IPS DF 6.9 (cell line): ENCODE measurements around the gene ZNRF3.
"Not testable (repeated sequence)": the region's sequence is repeated elsewhere in the genome, so short reads cannot be mapped to it uniquely, and the experiment has no call there.

ENCODE experiments used
- DNase-seq: peaks from one replicate; pipeline ENCODE4 v3.0.0-alpha.2; 2013; ENCODE audit warnings: low read depth, low spot score
- H3K27ac ChIP-seq: one replicate; pipeline ENCODE4 v1.5.1; 2013; ENCODE audit warnings: low read length, control low read depth
- H3K27me3 ChIP-seq: 2 replicates; pipeline ENCODE4 v1.6.1; 2013; ENCODE audit warnings: mild to moderate bottlenecking, low read length; ENCODE audit not compliant: control insufficient read depth, insufficient read depth
- H3K36me3 ChIP-seq: 2 replicates; pipeline ENCODE4 v1.6.1; 2013; ENCODE audit warnings: low read length; ENCODE audit not compliant: control insufficient read depth, insufficient read depth
- H3K4me1 ChIP-seq: 2 replicates; pipeline ENCODE4 v1.6.1; 2013; ENCODE audit warnings: low read length; ENCODE audit not compliant: control insufficient read depth, insufficient read depth
- H3K4me3 ChIP-seq: 2 replicates; pipeline ENCODE4 v1.5.1; 2013; ENCODE audit warnings: mild to moderate bottlenecking, low read length
- H3K9me3 ChIP-seq: 2 replicates; pipeline ENCODE4 v1.6.1; 2013; ENCODE audit warnings: low read length, inconsistent platforms; ENCODE audit not compliant: control insufficient read depth, insufficient read depth
- WGBS: extraction: QIAGEN DNeasy Blood & Tissue Kit; methylation state at CpG from one replicate; pipeline ENCODE4 v1.1.7; 2013; ENCODE audit warnings: mixed read lengths, missing lambda C conversion rate; ENCODE audit not compliant: insufficient read length, insufficient coverage; 5-methylcytosine and 5-hydroxymethylcytosine counted together

The ZNRF3 gene

GRCh38 chr22:28883917-28884746 lies 760 bp downstream of the ZNRF3 start:
- no peaks in the 10 kb centered on the region for H3K36me3 ChIP-seq
- DNase-seq, result no peak
- peaks cover 4% of the 10 kb centered on the region; the same call in 1 of the 2 replicates for H3K4me1 ChIP-seq
- no peaks in the 10 kb centered on the region for H3K9me3 ChIP-seq
- H3K4me3 ChIP-seq, result peak overlapping the region; percentile 98
- no peak overlapping the region for H3K27ac ChIP-seq
- no CpG with 5 or more reads among the region's 78 CpGs for WGBS
- no peaks in the 10 kb centered on the region for H3K27me3 ChIP-seq

DNA sequence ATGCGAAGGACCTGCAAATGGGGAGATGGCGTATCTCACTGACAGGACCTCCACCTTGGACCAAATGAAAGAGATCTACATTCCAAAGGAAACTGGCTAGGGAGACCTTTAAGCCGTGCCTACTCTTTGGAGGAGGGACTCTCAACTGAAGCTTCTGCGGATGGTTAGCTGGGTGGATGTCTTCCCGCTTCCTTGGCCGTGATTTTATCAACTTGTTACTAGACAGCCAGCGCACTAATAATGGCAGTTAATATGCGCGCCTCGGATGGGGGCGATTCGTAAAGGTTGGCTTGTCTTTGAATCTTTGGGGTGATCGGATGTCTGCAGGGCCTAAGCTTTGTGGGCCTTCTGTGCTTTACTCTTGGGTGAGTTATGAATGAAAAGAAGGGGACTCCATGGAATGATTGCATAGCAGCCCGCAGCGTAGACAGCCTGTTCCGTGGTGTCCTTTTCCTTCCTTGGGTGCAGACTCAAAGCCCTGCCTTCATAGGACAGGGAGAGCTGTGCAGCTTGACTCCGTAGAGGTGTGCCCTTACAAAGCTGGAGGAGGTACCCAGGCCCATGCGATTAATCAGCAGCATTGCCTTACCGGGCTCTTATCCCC lies 1.5 kb downstream of the ZNRF3 start:
- no CpG with 5 or more reads among the region's 19 CpGs for WGBS
- H3K36me3 ChIP-seq, result no peaks in the 10 kb centered on the region
- H3K27ac ChIP-seq, result no peak overlapping the region
- no peaks in the 10 kb centered on the region for H3K9me3 ChIP-seq
- H3K27me3 ChIP-seq, result no peaks in the 10 kb centered on the region
- DNase-seq, result no peak
- H3K4me1 ChIP-seq, result peaks cover 4% of the 10 kb centered on the region; the same call in 1 of the 2 replicates
- peak overlapping the region; percentile 98; the same call in 1 of the 2 replicates for H3K4me3 ChIP-seq

DNA sequence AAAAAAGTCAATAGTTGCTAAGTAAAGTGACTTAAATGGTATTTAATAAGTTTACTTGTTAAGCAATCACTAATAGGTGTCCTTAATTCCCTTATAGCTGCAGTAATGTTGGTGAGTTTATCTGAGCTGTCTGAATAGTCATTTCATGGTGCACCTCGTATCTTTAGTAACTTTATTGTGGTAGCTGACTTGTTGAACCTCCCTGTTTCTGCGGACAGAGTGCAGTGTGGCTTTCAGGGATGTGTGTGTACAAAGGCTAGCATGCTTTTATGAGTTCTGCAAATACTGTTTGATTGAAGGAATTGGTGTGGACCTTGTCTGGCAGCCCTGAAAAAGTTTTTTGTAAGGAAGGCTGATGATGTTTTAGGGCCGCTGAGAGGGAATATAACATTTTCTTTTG lies 2.6 kb downstream of the ZNRF3 start:
- no CpG with 5 or more reads among the region's 3 CpGs for WGBS
- no peaks in the 10 kb centered on the region for H3K9me3 ChIP-seq
- no peak overlapping the region for H3K27ac ChIP-seq
- H3K27me3 ChIP-seq, result no peaks in the 10 kb centered on the region
- H3K36me3 ChIP-seq, result no peaks in the 10 kb centered on the region
- H3K4me1 ChIP-seq, result peaks cover 4% of the 10 kb centered on the region; the same call in 1 of the 2 replicates
- H3K4me3 ChIP-seq, result no peak overlapping the region
- no peak for DNase-seq

- DNase-seq, H3K4me1 ChIP-seq, H3K27ac ChIP-seq, H3K36me3 ChIP-seq, H3K9me3 ChIP-seq, H3K27me3 ChIP-seq, H3K4me3 ChIP-seq: not testable (repeated sequence)
- no CpG with 5 or more reads among the region's 4 CpGs for WGBS
Observed at GRCh38 chr22:28886679-28887078, 3.3 kb downstream of the ZNRF3 start.

- peaks cover 5% of the 10 kb centered on the region; the same call in 1 of the 2 replicates for H3K4me1 ChIP-seq
- H3K27me3 ChIP-seq, result no peaks in the 10 kb centered on the region
- DNase-seq, result no peak
- H3K36me3 ChIP-seq, result no peaks in the 10 kb centered on the region
- H3K4me3 ChIP-seq, result no peak overlapping the region
- H3K27ac ChIP-seq, result no peak overlapping the region
- H3K9me3 ChIP-seq, result no peaks in the 10 kb centered on the region
- 100% methylated on average over 1 of the region's 4 CpGs for WGBS
Observed at GRCh38 chr22:28887725-28888459, 4.5 kb downstream of the ZNRF3 start.

DNA sequence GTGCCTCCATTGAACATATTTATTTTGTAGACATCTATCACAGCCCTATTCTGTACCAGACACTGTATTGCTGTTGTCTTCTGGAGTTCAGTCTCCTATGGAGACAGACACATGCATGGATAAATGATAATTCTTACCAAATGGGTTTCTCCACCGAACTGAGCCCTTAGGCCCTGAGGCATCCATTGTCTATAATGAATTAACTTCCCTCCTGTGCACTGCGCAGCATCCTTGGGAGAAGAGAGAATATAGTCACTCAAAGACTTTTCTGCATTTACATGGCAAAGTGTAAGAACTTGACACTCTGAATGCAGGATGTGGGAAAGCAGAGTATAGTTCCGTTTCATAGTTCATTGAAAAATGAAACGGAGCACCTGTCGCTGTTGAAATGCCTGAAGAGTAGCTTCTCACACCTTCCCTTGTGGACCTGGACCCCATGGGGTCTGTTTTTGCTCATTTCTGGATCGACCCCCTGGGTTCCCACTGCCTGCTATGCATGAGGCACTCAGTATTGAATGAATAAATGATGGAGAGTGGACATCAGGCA lies 6.2 kb downstream of the ZNRF3 start:
- Histone ChIP-seq H3K27ac (no peak overlapping the region), H3K4me1 (peaks cover 7% of the 10 kb centered on the region), H3K4me3 (no peak overlapping the region), H3K36me3 (no peaks in the 10 kb centered on the region), H3K27me3 (no peaks in the 10 kb centered on the region), H3K9me3 (no peaks in the 10 kb centered on the region)
- DNase-seq, result no peak
- no CpG with 5 or more reads among the region's 6 CpGs for WGBS

GRCh38 chr22:28891156-28891733 lies 7.9 kb downstream of the ZNRF3 start:
- no CpG with 5 or more reads among the region's 2 CpGs for WGBS
- Histone ChIP-seq H3K27me3 (no peaks in the 10 kb centered on the region), H3K27ac (no peak overlapping the region), H3K4me1 (peaks cover 5% of the 10 kb centered on the region), H3K9me3 (no peaks in the 10 kb centered on the region), H3K36me3 (no peaks in the 10 kb centered on the region), H3K4me3 (no peak overlapping the region)
- DNase-seq, result no peak

DNA sequence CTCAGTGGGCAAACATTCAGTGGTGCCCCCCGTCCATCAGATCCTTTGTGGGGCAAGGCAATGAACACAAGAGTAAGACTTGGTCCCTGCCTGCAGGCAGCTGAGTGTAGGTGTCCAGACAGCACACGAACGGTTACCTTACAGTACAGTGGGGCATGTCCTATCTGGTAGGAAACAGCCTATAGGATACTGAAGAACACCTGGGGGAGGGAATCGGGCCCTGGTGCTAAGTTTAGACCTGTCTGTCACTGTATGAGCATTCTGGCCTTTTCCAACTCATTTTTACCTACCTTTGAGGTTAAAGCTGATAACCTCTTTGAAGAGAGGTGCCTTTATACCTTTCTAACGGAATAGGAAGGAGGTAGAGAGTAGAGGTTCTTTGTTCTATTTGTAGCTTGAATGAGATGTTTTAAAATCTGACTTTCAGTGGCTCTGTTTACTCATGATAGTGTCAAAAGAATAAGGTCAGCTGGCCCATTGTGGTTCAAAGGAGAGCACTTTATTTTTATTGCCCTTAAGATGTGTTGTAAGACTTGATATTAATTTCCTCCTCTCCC lies 8.9 kb downstream of the ZNRF3 start:
- Histone ChIP-seq H3K9me3 (no peaks in the 10 kb centered on the region), H3K27me3 (no peaks in the 10 kb centered on the region), H3K4me3 (no peak overlapping the region), H3K4me1 (peaks cover 5% of the 10 kb centered on the region), H3K36me3 (no peaks in the 10 kb centered on the region), H3K27ac (no peak overlapping the region)
- DNase-seq, result no peak
- WGBS, result no CpG with 5 or more reads among the region's 5 CpGs

DNA sequence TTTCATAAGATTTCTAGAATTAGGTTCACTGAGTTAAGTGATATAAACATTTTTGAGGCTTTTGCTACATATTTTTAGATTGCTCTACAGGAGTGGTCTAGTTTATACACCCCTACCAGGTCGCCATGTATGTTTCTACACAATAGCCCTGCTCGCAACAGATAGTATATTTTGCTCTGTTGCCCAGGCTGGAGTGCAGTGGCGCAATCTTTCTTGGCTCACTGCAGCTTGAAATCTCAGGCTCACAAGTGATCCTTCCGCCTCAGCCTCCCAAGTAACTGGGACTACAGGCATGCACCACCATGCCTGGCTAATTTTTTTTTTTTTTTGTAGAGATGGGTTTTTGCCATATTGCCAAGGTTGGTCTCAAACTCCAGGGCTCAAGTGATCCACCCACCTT lies 10.4 kb downstream of the ZNRF3 start:
- Histone ChIP-seq H3K27ac (no peak overlapping the region), H3K27me3 (no peaks in the 10 kb centered on the region), H3K4me3 (no peak overlapping the region), H3K4me1 (peaks cover 5% of the 10 kb centered on the region), H3K9me3 (no peaks in the 10 kb centered on the region), H3K36me3 (no peaks in the 10 kb centered on the region)
- WGBS, result no CpG with 5 or more reads among the region's 4 CpGs
- DNase-seq, result no peak

- no peak for DNase-seq
- Histone ChIP-seq H3K4me1 (peaks cover 5% of the 10 kb centered on the region), H3K27me3 (no peaks in the 10 kb centered on the region), H3K9me3 (no peaks in the 10 kb centered on the region), H3K4me3 (no peak overlapping the region), H3K27ac (no peak overlapping the region), H3K36me3 (no peaks in the 10 kb centered on the region)
- no CpG with 5 or more reads among the region's 8 CpGs for WGBS
Observed at GRCh38 chr22:28894334-28894733, 11.0 kb downstream of the ZNRF3 start.
